GM19043 (cell line): Measurements from ENCODE around the gene IFFO2.

Experiments
- ATAC-seq: cut with Tn5 transposase; IDR thresholded peaks from one replicate; pipeline ENCODE4 v1.9.1; 2021; ENCODE audit warnings: low read depth; ENCODE audit not compliant: unreplicated experiment

IFFO2 gene

GRCh38 chr1:18972991-18973390 is 16.5 kb upstream of the IFFO2 start:
- ATAC-seq, result no peak

GRCh38 chr1:18972531-18972930 is 16.1 kb upstream of the IFFO2 start:
- no peak for ATAC-seq

- no peak for ATAC-seq
Observed at GRCh38 chr1:18970762-18971161, 14.3 kb upstream of the IFFO2 start.

GRCh38 chr1:18970358-18970757 is 13.9 kb upstream of the IFFO2 start:
- no peak for ATAC-seq

- no peak for ATAC-seq
Observed at GRCh38 chr1:18967066-18967690, 10.7 kb upstream of the IFFO2 start.

GRCh38 chr1:18965206-18966173 is 9.0 kb upstream of the IFFO2 start:
- ATAC-seq, result no peak

- no peak for ATAC-seq
Observed at GRCh38 chr1:18963968-18964367, 7.5 kb upstream of the IFFO2 start.

GRCh38 chr1:18962855-18963737 is 6.6 kb upstream of the IFFO2 start:
- no peak for ATAC-seq

- no peak for ATAC-seq
Observed at GRCh38 chr1:18962121-18962721, 5.7 kb upstream of the IFFO2 start.

GRCh38 chr1:18960821-18961220 is 4.3 kb upstream of the IFFO2 start:
- ATAC-seq, result no peak

GRCh38 chr1:18960409-18960808 is 3.9 kb upstream of the IFFO2 start:
- no peak for ATAC-seq

- ATAC-seq, result no peak
Observed at GRCh38 chr1:18959591-18959990, 3.1 kb upstream of the IFFO2 start.

GRCh38 chr1:18957532-18958300 is 1.2 kb upstream of the IFFO2 start:
- no peak for ATAC-seq

GRCh38 chr1:18957136-18957521 is 653 bp upstream of the IFFO2 start:
- no peak for ATAC-seq

- no peak for ATAC-seq
Observed at GRCh38 chr1:18955441-18956192, 859 bp downstream of the IFFO2 start.

GRCh38 chr1:18955131-18955440 is 1.4 kb downstream of the IFFO2 start:
- ATAC-seq, result no peak

GRCh38 chr1:18954270-18955071 is 2.0 kb downstream of the IFFO2 start:
- no peak for ATAC-seq

- no peak for ATAC-seq
Observed at GRCh38 chr1:18953731-18954231, 2.7 kb downstream of the IFFO2 start.
